Stimulated activated CD4-positive, alpha-beta T cell treated with anti-CD3 and anti-CD28 coated beads, Interleukin-15, amount 100 ng/mL, for 1 hour (primary cell): ENCODE data around the gene MGAT1.

Source experiments
- DNase-seq, 2 donors: peaks; one replicate each; pipeline ENCODE4 v3.0.0-alpha.2; 2020; ENCODE audit warnings: low read depth in 1 of 2, low spot score in 1 of 2

MGAT1 gene

DNA sequence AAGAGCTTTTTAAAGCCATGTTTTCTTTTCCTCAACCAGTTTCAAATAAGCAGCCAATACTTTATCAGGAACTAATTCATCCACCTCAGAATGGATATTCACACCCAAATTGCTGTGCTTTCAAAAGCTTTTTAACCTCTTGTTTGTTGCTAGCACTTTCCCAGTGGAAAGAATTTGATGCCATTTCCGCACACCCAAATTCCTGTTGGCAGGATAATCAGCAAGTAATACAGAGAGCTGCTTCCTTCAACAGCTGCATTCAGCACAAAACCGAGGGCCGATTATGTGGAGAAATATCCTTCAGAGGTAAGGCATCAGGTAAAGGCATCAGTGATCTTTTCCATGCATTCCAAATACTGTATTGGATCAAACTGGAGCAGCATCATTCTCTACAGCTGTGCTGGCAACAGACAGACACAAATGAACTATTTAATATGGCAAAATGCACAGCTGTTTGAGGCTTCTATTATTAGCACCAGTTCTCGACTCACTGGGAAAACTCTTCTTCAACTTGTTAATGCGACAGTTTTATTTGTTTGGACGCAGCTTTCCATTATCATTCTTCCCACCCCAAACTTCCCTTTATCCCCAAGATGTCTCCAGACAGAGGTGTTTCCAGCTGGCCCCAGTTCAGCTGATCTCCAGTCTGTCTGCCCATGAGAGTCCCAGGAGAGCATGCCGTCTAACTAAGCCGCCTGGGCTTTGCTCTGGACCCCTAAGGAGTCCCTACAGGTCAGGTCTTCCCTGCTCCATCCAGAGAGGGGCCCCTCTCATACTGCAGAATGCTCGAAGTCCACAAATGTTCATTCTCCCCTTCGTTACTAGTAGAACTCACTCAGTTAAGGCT lies 22.2 kb upstream of the MGAT1 start:
- DNase-seq: no peak

DNA sequence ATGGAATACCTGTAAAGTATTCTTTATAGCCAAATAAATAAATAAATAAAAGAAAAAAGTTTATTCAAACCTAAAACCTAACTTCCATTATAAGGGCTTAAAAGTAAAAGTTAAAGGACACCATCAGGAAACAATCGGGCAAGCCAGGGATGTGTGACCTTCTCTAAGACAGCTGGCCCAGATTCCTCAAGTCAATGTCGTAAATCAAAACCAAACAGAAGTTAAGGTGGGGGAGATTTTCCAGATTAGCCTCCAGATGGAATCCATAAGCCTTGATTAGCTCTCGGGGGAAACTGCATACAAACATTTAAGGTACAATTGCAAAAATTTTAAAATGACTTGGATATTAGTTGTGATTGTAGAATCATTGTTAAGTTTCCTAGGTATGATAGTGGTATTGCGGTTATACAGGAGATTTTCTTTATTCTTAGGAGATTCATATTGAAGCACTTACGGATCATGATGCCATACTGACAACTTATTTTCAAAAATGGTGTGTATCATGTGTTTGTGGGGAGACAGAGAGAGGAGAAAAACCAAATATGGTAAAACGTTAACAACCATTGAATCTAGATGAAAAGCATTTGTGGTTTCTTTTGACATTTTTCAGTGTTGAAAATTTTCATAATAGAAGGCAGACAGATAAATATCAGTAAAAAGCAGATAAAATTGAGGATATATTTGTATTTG lies 21.5 kb upstream of the MGAT1 start:
- no peak for DNase-seq

DNA sequence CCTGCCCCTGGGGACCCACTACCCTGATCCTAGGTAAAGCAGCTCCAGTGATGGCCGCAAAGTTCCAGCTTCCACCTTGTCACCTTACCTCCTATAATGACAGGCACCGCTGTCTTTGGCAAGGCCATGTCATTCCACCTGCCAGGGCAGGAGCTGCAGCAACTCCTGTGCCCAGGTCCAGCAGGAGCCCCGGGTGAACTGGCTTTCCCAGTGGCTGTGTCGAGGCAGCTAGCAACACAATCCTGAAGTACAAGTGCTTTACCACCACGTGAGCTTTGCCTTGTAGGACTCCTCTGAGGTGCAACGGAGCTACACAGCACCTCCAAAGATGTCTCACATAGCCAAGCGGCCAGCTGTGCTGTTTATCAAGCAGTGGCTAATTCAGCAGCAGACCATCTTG lies 20.7 kb upstream of the MGAT1 start:
- no peak for DNase-seq

DNA sequence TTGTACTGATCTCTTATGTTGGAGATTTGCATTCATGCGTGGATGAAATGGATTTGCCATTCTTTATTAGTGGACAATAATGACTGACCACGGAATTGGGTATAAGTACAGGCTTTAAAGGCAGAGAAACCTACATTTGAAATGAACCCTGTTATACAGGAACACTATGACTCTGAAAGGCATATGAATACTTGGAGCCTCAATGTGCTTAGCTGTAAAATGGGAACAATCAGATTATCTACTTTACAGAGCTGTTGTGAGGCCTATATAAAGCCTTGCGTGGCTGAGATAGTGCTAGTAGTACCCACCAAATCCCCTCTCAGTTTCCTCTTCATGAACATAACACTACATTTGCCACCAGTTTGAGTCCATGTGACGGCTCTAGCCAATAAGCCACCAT lies 18.9 kb upstream of the MGAT1 start:
- no peak for DNase-seq

DNA sequence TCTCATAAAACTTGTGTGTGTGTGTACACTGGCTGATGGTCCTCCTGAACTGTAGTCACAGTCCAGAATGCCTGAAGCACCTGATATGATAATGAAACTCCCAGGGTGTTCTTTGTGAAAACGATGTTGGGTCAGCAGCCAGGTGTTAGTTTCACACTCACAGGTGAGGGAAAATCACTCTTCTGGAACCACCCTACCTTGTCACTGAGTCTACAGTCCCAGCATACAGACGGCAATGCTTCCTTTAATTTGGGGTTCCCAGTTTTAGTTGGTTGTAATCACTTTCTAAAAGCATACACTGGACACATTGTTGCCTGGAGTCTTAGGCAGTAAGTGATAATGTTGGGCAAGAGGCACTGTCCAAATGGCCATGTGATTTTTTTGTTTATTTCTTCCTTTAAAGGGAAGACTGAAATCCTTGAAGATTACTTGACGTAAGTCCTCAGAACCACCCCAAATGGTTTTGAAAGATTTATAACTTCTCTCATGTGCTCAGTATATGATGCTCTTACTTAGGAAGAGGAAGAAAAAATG lies 18.2 kb upstream of the MGAT1 start:
- DNase-seq: no peak

DNA sequence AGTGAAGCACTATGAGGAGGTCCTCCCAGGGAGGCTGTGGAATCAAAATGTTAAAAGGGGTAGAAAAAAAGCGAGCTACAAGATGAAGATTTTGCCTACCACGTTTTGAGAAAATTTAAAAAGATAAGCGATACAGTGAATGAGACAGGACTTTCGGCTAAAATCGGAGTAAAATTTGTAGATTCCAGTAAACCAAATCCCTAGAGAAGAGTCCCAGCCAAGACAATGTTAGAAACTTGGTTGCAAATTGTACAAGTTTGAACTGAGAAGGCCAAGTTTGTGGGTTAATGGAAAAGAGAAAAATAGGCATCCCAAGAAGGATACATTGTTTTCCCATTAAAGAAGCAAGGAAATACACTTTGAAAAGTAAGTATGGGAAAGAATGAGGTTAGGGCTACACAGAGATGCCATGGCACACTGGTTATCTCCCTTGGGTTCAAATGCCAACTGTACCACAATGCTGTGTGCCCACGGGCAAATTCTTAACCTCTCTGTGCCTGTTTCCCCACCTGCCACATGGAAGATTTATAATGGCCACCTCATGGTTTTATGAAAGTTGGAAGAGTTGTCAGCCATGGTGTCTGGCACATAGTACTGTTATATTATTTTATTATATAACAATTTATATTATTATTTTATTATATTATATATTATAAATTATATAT lies 16.2 kb upstream of the MGAT1 start:
- no peak for DNase-seq

DNA sequence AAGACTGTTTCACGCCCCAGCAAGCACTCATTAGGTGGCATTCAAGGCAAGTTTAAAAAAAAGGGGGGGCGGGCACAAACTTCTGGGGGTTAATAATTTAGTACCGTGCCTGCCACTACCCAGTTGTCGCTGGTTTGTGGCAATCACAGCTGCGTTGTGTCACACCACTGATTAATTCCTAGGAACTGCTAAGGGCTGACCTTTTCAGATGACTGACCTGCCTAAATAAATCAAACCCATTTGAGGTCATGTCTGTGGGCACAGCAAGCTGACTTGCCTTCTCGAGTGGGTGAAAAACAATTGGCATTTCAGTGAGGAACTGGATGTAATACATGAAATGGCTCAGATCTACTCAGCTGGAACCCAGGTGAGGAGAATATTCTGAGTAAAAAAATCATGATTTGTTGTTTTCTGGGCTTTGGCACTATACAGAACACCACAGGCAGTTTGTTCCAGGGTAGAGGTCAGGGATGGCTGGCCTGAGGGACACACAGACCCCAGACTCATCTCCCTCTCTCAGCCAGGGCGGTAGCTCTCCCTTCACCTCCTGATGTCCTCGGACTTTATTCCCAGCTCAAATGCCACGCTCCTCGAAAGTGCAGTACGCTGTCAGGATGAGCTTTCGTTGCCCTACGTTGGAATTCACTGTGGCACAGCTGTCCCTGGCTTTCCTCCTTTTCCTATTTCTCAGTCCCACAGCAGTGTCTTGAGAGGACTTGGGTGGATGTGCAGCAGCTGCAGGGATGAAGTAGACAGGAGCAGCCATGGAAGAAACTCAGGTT lies 15.5 kb upstream of the MGAT1 start:
- no peak for DNase-seq

DNA sequence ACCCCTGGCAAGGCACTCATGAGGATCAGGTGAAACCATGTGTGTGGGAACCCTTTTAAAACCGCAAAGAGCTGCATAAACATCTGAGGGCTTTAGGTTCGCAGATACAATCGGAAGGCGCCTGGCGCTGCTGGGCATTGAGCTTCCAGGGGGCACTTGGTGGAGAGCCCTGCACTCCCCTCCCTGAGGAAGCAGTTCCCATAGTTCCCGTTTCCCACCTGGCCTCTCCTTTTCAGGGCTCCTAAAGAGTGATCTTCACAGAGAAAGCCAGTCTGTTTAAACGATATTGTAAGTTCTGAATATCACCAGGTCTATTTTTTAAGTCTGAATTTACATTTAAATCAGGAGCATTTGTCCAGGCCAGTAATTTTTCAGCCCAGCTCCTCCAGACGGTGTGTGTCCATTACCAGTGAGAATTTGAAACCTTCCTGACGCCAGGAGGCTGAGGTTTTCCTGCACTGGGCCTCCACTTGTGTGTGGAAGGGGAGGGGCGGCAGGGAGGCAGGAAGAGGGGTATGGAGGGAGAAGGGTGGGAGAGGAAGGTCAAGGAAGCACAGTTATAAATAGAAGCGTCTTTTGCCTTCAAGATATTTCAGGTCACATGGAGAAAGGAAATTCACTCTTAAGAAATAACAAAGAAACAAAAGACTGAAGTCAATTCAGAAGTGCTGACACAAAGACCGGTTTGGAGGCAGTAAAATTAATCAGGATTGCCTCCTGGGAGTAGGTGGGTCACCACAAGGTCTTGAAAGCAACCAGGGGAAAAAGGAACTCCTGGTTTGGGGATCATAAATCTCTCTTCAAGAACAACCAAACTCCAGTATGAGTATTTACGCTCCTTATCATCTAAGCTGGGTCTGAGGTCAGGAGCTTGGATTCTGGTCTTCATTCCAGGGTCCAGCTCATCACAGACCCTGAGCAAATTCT lies 14.3 kb upstream of the MGAT1 start:
- DNase-seq: no peak

DNA sequence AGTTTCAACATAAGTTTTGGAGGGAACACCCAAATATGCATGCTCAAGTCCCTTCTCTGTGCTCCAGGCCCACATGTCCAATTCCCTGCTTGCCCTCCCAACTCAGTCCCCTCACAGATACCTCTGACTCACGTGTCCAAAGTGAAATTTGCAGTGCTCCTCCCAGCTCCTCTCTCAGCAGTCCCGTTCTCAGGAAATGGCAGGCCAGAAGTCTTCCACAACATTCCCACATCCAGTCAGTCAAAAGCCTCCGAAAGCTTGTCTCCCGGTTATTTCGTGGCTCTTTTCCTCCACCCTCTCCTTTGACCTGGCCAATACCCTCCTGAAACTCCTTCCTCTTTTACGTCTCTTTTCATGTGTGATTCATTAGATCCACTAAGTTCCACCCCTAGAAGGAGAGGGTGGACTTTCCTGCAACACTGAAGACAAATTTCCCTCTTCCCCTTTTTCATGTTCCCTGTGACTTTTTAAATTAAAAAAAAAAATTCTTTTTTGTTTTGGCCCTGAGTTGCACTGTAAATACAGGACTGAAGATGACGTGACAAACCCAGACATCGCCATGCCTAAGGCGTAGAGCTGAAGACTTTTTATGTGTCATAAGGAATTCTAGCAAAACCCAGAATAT lies 12.8 kb upstream of the MGAT1 start:
- DNase-seq: no peak

DNA sequence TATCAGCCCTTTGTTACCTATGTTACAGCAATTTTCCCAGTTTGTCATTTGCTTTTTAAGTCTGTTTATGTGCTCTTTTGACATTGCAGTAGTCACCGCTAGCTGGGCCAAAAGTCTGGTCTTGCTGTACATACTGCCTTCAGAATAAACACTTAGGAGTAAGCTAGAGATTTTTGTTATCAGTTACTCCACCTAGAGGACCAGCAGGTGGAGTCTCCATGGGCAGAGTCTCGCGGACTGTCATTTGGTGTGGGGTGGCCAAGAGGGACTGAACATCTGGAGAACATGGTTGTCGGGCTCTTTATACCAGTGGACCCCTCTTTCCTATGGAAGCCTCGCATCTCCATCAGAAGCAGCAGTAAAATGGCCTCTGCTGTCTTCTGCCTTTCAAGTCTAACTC lies 10.8 kb upstream of the MGAT1 start:
- no peak for DNase-seq

DNA sequence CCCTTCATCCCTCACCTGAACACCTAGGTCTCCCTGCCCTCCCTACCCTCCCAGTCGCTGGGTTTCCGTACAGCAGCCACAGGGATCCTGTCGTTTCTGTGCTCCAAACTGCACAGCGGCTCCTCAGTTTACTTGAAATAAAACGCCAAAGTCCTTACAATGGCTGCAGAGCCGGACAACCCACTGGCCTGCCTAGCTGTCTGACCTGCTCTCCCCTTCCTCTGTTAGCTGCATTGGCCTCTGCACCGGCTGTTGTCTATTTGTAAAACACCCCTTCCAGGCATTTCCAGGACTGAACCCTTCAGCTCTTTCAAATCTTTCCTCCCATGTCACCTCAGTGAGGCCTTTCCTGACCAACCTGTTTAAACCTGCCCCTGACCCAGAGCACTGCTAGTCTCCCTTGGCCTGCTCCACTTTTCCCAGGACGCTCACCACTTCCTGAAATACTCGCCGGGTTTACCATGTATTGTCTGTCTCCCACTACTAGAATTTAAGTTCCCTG lies 9.1 kb upstream of the MGAT1 start:
- DNase-seq: no peak

DNA sequence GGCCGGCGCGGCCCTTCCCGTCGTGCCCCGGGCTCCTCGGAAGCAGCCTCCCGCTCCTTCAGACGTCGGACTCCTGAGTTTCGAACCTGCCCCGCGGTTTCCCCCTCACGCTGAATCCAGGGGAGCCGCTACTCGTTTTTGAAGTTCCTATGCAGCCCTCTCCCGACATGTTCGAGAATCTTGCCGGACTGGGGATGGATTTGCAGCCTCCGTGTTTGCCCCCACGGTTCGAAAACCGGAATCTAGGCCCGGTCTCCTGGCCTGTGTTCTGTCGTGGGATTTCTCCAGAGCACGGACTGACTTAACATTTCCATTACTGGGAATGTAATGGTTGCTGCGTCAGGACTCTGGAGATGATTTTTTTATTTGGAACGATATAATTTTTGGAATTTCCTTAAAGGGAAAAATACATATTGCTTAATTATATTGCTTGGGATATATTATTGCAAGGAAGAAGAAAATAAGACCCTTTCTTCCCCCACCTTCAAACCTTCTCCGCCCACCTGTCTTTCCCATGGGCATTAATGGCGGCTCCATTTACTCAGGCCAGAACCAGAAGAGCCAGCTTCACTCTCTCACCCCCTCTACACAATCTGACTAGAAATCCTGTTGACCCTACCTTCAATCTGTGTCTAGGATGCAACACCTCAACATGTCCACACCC lies 8.5 kb upstream of the MGAT1 start:
- no peak for DNase-seq

DNA sequence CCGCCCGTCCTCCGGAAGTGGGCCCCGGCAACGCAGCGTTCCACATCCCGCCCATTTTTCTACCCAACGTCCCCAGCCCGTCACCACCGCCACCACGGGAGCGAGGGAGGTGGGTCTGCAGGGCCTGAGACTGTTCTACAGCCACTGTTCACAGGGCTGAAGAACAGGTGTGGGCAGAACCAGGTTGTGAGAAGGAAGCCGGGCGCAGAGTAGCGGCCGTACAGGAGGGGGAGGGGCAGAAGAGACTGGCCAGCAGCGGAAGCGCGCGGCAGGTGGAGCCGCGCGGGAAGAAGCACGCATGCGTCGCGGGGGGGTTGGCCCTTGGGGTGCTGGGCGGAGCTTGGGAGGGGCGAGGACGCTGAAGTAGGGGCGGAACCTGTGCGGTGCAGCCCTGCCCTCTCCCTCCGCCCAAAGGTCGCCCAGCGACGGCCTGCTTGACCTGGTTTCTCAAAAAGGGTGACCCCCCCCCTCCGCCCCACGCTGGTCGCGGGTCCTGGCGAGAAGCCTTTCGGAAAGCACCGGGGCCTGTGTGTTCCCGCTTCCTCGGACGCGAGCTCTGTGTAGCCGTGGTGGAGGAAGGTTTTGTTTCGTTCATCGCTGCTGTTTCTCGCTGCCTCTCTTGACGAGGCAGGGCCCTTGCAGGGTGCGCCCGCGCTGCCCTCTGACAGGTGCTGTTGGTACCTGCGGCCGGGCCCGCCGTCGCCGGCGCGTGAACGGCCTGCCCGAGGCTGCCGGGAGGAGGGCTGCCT lies 7.8 kb upstream of the MGAT1 start:
- peak; percentile 93 to 95 for DNase-seq

DNA sequence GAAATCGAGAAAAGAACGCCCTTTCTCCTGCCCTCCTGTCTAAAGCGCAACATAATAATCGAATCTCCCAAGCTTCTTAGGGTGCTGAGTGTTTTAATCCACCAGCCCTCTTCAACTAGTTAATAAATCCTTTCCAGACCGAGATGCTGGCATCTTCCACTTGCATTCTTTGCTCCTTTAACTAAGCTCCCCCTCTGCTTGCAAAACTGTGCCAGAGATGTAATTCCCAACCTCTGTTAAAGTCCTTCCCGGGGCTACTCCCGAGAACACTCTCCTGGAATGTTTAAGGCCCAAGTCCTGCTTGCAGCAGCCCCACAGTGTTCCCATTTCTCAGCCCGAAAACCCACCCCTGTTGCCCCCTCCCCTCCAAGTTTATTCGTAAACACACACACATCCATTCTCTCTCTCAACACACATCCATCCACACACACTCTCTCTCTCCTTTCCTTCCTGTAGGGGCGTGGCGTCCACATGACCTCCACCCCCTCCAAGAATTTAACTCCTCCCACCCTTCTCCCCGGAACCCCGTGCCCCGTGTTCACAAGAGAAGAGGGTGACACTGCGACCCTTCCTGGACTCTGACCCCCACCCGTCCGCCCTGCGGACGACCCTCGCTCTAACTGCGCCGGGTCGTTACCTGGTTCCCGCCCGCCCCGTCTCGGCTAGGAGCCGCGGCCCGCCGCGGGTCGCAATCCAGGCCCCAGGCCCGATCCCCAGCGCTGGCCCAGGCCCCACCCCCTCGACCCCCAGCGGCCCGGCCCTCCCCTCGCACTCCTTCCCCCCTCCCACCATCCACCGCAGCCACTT lies 7.0 kb upstream of the MGAT1 start:
- DNase-seq: peak; percentile 61 to 72

DNA sequence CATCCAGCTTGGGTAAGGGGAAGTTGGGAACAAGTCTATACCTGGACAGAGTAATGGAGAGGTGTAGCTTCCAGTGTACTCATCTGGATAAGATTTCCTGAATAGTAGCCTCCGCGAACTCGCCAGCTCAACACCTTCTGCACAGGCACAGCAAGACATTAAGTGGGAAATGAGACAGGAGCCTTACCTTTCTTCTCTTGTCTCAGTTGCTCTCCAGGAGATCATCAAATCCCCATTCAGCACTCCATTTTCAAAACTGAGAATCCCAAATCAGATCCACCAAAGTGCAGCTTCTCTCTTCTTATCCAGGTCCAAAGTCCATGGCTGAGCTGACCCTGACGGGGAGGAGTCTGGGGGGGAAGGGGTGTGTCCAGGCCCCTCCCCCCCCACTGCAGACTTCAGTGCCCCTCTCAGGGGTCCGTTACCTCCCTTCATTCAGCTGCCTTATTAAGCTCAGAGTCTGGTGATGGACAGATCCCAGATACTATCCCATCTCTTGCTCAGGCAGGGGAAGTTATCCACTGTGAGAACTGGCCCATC lies 5.9 kb upstream of the MGAT1 start:
- DNase-seq: no peak

DNA sequence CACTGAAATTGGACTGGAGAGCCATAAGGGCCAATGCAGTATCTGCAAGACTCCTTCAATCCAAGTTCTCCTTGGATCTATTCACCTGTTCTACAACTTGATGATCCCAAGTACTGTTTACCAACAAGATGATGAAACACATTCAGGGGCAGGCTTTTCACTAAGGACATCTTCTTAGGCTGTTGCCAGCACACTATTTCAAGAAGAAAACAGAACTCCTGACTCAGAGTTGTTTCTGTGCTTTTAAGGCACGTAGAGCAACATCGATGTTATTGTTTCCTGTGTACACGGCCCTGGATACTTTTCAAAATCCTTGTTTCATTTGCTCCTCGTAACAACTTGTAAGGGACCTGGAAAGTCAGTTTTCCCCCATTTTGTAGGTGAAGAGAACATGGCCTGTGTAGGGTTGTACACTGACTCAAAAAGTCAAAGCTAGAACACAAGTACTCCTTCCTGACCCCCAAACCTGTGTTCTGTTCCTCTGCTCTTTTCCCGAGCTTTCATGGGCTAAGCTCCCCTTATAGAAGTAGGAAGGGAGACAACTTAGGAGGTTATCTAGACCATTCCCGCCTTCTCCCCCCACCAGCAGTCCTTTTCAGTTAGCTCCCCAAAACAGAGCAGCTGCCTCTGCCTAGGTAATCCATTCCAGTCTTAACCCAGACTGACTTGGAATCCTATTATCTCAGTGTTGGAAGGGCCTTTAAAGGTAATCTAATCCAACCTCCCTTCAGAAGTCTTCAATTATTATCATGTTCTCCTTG lies 5.2 kb upstream of the MGAT1 start:
- no peak for DNase-seq
